K562 (cell line): ENCODE data around the gene MS4A7. TPM values are rescaled to one million over a fixed set of nuclear protein-coding genes. Genes with fewer than 3 reads are reported as not detected.

Source experiments
- ATAC-seq: fragments of 200-7000 bp; cut with Tn5 transposase; 3 replicates; pipeline ENCODE4 v1.9.1; 2020; ENCODE audit warnings: moderate library complexity
- BruUV-seq: library from RNA; stranded (reverse); fragments of 400-500 nt; replicated peaks from 2 replicates; lab custom pipeline; 2021; lab: Mats Ljungman, UMichigan
- CTCF ChIA-PET: fragments of 300-600 bp; formaldehyde crosslinking; extraction: SDS; loops from one replicate; lab custom pipeline; 2021; ENCODE audit warnings: low intra/inter-chr PET ratio; lab: Yijun Ruan, JAX
- POLR2A ChIA-PET: fragments of 300-600, 350-650 bp; sonication (Branson Sonifier 250); formaldehyde crosslinking; extraction: SDS; loops from one replicate; lab custom pipeline; 2021; ENCODE audit warnings: antibody characterized with exemption, inconsistent platforms; lab: Yijun Ruan, JAX
- DNase-seq, 4 experiments: peaks; one replicate each; pipeline versions ENCODE4 v3.0.0 to v3.0.0-alpha.2; 2011 to 2018; ENCODE audit warnings: low spot score in 3 of 4, mixed read lengths in 3 of 4; ENCODE audit errors: extremely low read depth in 1 of 4
- FAIRE-seq: peaks from 2 replicates; lab custom pipeline; 2011; peaks lifted over from hg19 to GRCh38; lab: Jason Lieb, UNC
- H2AFZ ChIP-seq: 2 replicates; pipeline ENCODE4 v1.6.0; 2011; ENCODE audit warnings: low read depth, low read length, control low read depth, inconsistent platforms
- H3K27ac ChIP-seq: fragments of 200-600 bp; 3 replicates; pipeline ENCODE4 v1.8.0; 2011; ENCODE audit warnings: low read depth, mild to moderate bottlenecking, control low read depth, inconsistent platforms, low read length, moderate library complexity, mixed read lengths; ENCODE audit errors: extremely low read depth
- H3K27me3 ChIP-seq, 2 experiments: fragments of 300-600 bp in 1 of 2; 2 replicates in 1 of 2; 3 replicates in 1 of 2; pipeline versions ENCODE4 v1.6.0 to v1.8.0; 2011; ENCODE audit warnings: inconsistent platforms in 2 of 2, low read length in 2 of 2, mild to moderate bottlenecking in 1 of 2, mixed read lengths in 1 of 2, moderate library complexity in 1 of 2; ENCODE audit not compliant: control insufficient read depth in 2 of 2, insufficient read depth in 2 of 2
- H3K36me3 ChIP-seq: fragments of 300-600 bp; 3 replicates; pipeline ENCODE4 v1.8.0; 2011; ENCODE audit warnings: mild to moderate bottlenecking, low read length, inconsistent platforms; ENCODE audit not compliant: control insufficient read depth, insufficient read depth
- H3K4me1 ChIP-seq, 2 experiments: fragments of 200-600 bp in 1 of 2; replicated peaks in 1 of 2; 2 replicates in 1 of 2; 3 replicates in 1 of 2; pipeline versions ENCODE4 v1.5.1 to v1.8.0; 2011; ENCODE audit warnings: inconsistent platforms in 2 of 2, low read length in 2 of 2, mild to moderate bottlenecking in 1 of 2, mixed read lengths in 1 of 2, moderate library complexity in 1 of 2; ENCODE audit not compliant: control insufficient read depth in 2 of 2, insufficient read depth in 2 of 2
- H3K4me2 ChIP-seq: 2 replicates; pipeline ENCODE4 v1.6.1; 2011; ENCODE audit warnings: low read length, control low read depth, inconsistent platforms, mixed read lengths; ENCODE audit not compliant: insufficient read depth
- H3K4me3 ChIP-seq: fragments of 200-600 bp; sonication (generic), shearing (Covaris generic); 2 replicates; pipeline ENCODE4 v1.5.1; 2016; ENCODE audit warnings: control low read depth, inconsistent platforms
- H3K79me2 ChIP-seq: fragments of 200-600 bp; 3 replicates; pipeline ENCODE4 v1.8.0; 2011; ENCODE audit warnings: low read length, inconsistent platforms; ENCODE audit not compliant: control insufficient read depth, insufficient read depth
- H3K9ac ChIP-seq, 2 experiments: 2 replicates each; pipeline versions ENCODE4 v1.6.0 to v1.6.1; 2011; ENCODE audit warnings: low read depth in 2 of 2, low read length in 2 of 2, control low read depth in 1 of 2, inconsistent platforms in 1 of 2, mild to moderate bottlenecking in 1 of 2, mixed read lengths in 1 of 2; ENCODE audit not compliant: insufficient read depth in 1 of 2
- H3K9me1 ChIP-seq: one replicate; pipeline ENCODE4 v1.6.0; 2011; ENCODE audit warnings: inconsistent platforms, mild to moderate bottlenecking, low read length, moderate library complexity; ENCODE audit not compliant: control insufficient read depth, insufficient read depth
- H3K9me3 ChIP-seq: replicated peaks from 2 replicates; pipeline ENCODE4 v1.5.1; 2011; ENCODE audit warnings: low read depth, low read length, inconsistent platforms; ENCODE audit not compliant: control insufficient read depth, insufficient read depth
- H4K20me1 ChIP-seq: replicated peaks from 2 replicates; pipeline ENCODE4 v1.6.1; 2011; ENCODE audit warnings: low read length, inconsistent platforms, mixed read lengths; ENCODE audit not compliant: control insufficient read depth, insufficient read depth
- BRD9 ChIP-seq: fragments of 450-650 bp; IDR thresholded peaks from 2 replicates; pipeline ENCODE4 v1.6.1; 2018; ENCODE audit warnings: low read depth; ENCODE audit not compliant: partially characterized antibody
- CCNT2 ChIP-seq: IDR thresholded peaks from 2 replicates; pipeline ENCODE4 v1.6.1; 2011; ENCODE audit warnings: borderline replicate concordance, low read depth, mild to moderate bottlenecking, moderate library complexity, mixed read lengths, low read length; ENCODE audit not compliant: insufficient read length; ENCODE audit errors: extremely low read depth
- CHD2 ChIP-seq: IDR thresholded peaks from 2 replicates; pipeline ENCODE4 v1.6.1; 2011; ENCODE audit warnings: low read depth, low read length
- IRF2 ChIP-seq: sonication (generic); formaldehyde crosslinking; IDR thresholded peaks from 2 replicates; pipeline ENCODE4 v1.8.1; 2022; ENCODE audit warnings: mild to moderate bottlenecking, missing genetic modification reagents
- KHSRP ChIP-seq: fragments of 450-650 bp; IDR thresholded peaks from 2 replicates; pipeline ENCODE4 v1.6.1; 2017
- MAFG ChIP-seq: fragments of 450-650 bp; conservative IDR thresholded peaks from 2 replicates; pipeline ENCODE4 v1.6.1; 2016; ENCODE audit warnings: missing genetic modification characterization, missing compliant biosample characterization
- TSC22D4 ChIP-seq: fragments of 450-650 bp; IDR thresholded peaks from 2 replicates; pipeline ENCODE4 v1.6.1; 2016; ENCODE audit warnings: missing genetic modification characterization, missing biosample characterization, control low read depth
- ZNF146 ChIP-seq: IDR thresholded peaks from one replicate; pipeline ENCODE4 v1.6.1; 2018; ENCODE audit warnings: missing compliant biosample characterization; ENCODE audit not compliant: unreplicated experiment
- WGBS: fragments of 100-300 bp; shearing (Covaris generic); methylation state at CpG from one replicate; pipeline ENCODE4 v1.1.6; 2016; ENCODE audit warnings: low coverage, mixed read lengths; ENCODE audit not compliant: insufficient coverage; ENCODE audit errors: missing lambda C conversion rate; 5-methylcytosine and 5-hydroxymethylcytosine counted together
- in situ Hi-C: fragments of 300-500 bp; cut with MboI; formaldehyde crosslinking; loops from 4 replicates; pipeline ENCODE4 v1.15.0; 2018; ENCODE audit warnings: inconsistent platforms, mixed read lengths
- intact Hi-C: fragments of 100-400 bp; cut with micrococcal nuclease; formaldehyde crosslinking; loops from 2 replicates; pipeline ENCODE4 v1.14.2; 2022
- polyA plus RNA-seq, 8 experiments: library from polyadenylated mRNA; depleted of rRNA in 4 of 8; stranded (reverse) in 5 of 8; unstranded in 3 of 8; fragments of >200 nt; fragmentation: Nextera tagmentation in 2 of 8; fragmentation: Illumina TruSeq in 1 of 8; extraction: Ambion mirVana in 2 of 8; extraction: Trizol in 1 of 8; gene quantifications; 2 replicates each; pipeline versions ENCODE4 v1.2.1 to v1.2.3, GENCODE V29; 2011 to 2014; ENCODE audit warnings: inconsistent platforms in 1 of 8, missing spikeins in 1 of 8
- total RNA-seq, 7 experiments: library from RNA; depleted of rRNA in 6 of 7; stranded (reverse); fragments of >200 nt in 6 of 7; fragmentation: Illumina TruSeq in 2 of 7; extraction: Trizol in 2 of 7; gene quantifications; 2 replicates each; pipeline versions ENCODE4 v1.2.1 to v1.2.3, GENCODE V29; 2011 to 2021; ENCODE audit warnings: low replicate concordance in 1 of 7

Gene MS4A7
- total and polyA plus RNA-seq, 9 of the 15 experiments (the other 6 are each of a cell fraction or from before 2014, with no cell fraction given): not detected

DNA sequence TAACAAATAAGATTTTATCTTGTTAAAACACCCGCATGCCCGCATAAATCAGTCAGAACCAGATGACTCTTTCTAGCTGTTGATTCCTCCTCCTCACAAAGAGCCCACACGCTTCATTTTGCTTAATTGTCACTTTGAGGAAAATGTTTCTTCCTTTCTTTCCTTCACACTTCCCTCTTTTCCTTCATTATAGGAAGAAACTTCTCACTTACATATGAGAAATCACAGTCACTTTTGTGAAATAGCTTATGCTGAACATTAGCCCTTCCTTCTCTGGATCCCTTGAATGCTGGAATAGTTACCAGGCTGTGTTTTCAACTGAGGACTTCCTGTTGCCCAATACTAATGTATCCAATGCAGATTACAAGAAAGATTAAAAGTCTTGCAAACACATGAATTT, 45.5 kb upstream of the MS4A7 start:
- H3K9me3 ChIP-seq: no peaks in the 10 kb centered on the region
- ChIA-PET POLR2A (interaction anchor here (0.9 kb wide), 1 partner anchor 13 kb away, joined by 3 read pairs; no protein-coding TSS in a partner anchor), CTCF (no interaction called here)
- no peak for FAIRE-seq
- H3K4me1 ChIP-seq: no peaks in the 10 kb centered on the region; a peak in 1 of 5 replicates
- WGBS: 2% methylated on average over 3 of the region's 3 CpGs
- H2AFZ ChIP-seq: peak overlapping the region; percentile 25; the same call in 1 of the 2 replicates
- no peak overlapping the region for H3K4me3 ChIP-seq
- in situ Hi-C loops (no loop called here), intact Hi-C loops (loop anchor here (5.0 to 10.0 kb wide), 2 partner anchors 284 to 518 kb away; partner anchors contain the start of gene MRPL16)
- H3K9me1 ChIP-seq: no peaks in the 10 kb centered on the region
- ATAC-seq: no peak
- no TSS peak for BruUV-seq
- H3K79me2 ChIP-seq: no peaks in the 10 kb centered on the region
- no peak overlapping the region for H3K27ac ChIP-seq
- no peak overlapping the region for H3K9ac ChIP-seq
- no peaks in the 10 kb centered on the region for H3K36me3 ChIP-seq
- TF ChIP-seq TSC22D4 (no peak), CCNT2 (no peak), KHSRP (no peak), BRD9 (no peak), IRF2 (CRISPR knock-in tag) (no peak), ZNF146 (no peak), CHD2 (no peak), MAFG (no peak)
- no peaks in the 10 kb centered on the region for H3K27me3 ChIP-seq
- no peaks in the 10 kb centered on the region for H4K20me1 ChIP-seq
- H3K4me2 ChIP-seq: no peak overlapping the region
- no peak for DNase-seq
